Neural cell (in vitro differentiated cells): ENCODE results near the gene SLN.

Experiments used
- EP300 ChIP-seq: fragments of 450-650 bp; conservative IDR thresholded peaks from 2 replicates; pipeline ENCODE4 v1.6.1; 2014; ENCODE audit warnings: antibody characterized with exemption, mild to moderate bottlenecking, moderate library complexity; ENCODE audit not compliant: poor library complexity, severe bottlenecking
- EZH2 ChIP-seq: fragments of 200-600, 300-800 bp; shearing (Covaris generic), sonication (generic); IDR thresholded peaks from 2 replicates; pipeline ENCODE4 v1.6.1; 2014; ENCODE audit warnings: antibody characterized with exemption, low read length, borderline replicate concordance, mild to moderate bottlenecking; ENCODE audit not compliant: insufficient read depth, poor library complexity, severe bottlenecking
- MXI1 ChIP-seq: fragments of 450-650 bp; conservative IDR thresholded peaks from 2 replicates; pipeline ENCODE4 v1.6.1; 2014; ENCODE audit warnings: antibody characterized with exemption, mild to moderate bottlenecking; ENCODE audit not compliant: poor library complexity, severe bottlenecking
- POLR2AphosphoS5 ChIP-seq: IDR thresholded peaks from 2 replicates; pipeline ENCODE4 v1.6.1; 2012
- RAD21 ChIP-seq: fragments of 450-650 bp; conservative IDR thresholded peaks from 2 replicates; pipeline ENCODE4 v1.6.1; 2014; ENCODE audit warnings: antibody characterized with exemption, mild to moderate bottlenecking, moderate library complexity
- SMC3 ChIP-seq: fragments of 450-650 bp; conservative IDR thresholded peaks from 2 replicates; pipeline ENCODE4 v1.6.1; 2014; ENCODE audit warnings: antibody characterized with exemption, mild to moderate bottlenecking, moderate library complexity; ENCODE audit not compliant: poor library complexity
- TAF1 ChIP-seq: IDR thresholded peaks from 2 replicates; pipeline ENCODE4 v1.6.1; 2012; ENCODE audit warnings: low read depth
- TF ChIP-seq, protein P1 (sequence below): fragments of 450-650 bp; IDR thresholded peaks from 2 replicates; pipeline ENCODE4 v1.5.1; 2014; ENCODE audit warnings: antibody characterized with exemption, mild to moderate bottlenecking, moderate library complexity; ENCODE audit not compliant: poor library complexity, severe bottlenecking
- TF ChIP-seq, protein P2 (sequence below): IDR thresholded peaks from 2 replicates; pipeline ENCODE4 v1.6.1; 2012; ENCODE audit warnings: borderline replicate concordance

DNA sequence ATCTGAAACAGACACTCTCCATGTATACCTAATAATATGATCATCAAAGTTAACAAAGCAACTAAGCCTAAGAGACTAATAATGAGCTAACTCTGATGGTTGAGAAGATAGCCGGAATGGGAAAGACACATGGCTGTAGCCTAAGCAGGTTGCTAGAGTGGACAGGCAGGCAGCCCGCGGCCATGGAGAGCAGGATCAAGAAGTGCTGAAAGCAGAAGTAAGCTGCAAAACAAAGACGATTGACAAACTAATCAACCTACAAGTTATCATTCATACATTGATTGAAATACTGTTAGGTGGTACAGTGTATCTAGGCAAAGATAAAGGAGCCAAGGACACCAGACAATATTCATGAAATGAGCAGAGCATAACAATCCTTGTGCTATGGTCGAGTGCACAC, 29.3 kb downstream of the SLN start:
- TF ChIP-seq TAF1 (no peak), EP300 (no peak), SMC3 (no peak), RAD21 (no peak), POLR2AphosphoS5 (no peak), MXI1 (no peak), EZH2 (no peak)
- TF ChIP-seq, protein P1, sequence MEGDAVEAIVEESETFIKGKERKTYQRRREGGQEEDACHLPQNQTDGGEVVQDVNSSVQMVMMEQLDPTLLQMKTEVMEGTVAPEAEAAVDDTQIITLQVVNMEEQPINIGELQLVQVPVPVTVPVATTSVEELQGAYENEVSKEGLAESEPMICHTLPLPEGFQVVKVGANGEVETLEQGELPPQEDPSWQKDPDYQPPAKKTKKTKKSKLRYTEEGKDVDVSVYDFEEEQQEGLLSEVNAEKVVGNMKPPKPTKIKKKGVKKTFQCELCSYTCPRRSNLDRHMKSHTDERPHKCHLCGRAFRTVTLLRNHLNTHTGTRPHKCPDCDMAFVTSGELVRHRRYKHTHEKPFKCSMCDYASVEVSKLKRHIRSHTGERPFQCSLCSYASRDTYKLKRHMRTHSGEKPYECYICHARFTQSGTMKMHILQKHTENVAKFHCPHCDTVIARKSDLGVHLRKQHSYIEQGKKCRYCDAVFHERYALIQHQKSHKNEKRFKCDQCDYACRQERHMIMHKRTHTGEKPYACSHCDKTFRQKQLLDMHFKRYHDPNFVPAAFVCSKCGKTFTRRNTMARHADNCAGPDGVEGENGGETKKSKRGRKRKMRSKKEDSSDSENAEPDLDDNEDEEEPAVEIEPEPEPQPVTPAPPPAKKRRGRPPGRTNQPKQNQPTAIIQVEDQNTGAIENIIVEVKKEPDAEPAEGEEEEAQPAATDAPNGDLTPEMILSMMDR = no peak
- TF ChIP-seq, protein P2, sequence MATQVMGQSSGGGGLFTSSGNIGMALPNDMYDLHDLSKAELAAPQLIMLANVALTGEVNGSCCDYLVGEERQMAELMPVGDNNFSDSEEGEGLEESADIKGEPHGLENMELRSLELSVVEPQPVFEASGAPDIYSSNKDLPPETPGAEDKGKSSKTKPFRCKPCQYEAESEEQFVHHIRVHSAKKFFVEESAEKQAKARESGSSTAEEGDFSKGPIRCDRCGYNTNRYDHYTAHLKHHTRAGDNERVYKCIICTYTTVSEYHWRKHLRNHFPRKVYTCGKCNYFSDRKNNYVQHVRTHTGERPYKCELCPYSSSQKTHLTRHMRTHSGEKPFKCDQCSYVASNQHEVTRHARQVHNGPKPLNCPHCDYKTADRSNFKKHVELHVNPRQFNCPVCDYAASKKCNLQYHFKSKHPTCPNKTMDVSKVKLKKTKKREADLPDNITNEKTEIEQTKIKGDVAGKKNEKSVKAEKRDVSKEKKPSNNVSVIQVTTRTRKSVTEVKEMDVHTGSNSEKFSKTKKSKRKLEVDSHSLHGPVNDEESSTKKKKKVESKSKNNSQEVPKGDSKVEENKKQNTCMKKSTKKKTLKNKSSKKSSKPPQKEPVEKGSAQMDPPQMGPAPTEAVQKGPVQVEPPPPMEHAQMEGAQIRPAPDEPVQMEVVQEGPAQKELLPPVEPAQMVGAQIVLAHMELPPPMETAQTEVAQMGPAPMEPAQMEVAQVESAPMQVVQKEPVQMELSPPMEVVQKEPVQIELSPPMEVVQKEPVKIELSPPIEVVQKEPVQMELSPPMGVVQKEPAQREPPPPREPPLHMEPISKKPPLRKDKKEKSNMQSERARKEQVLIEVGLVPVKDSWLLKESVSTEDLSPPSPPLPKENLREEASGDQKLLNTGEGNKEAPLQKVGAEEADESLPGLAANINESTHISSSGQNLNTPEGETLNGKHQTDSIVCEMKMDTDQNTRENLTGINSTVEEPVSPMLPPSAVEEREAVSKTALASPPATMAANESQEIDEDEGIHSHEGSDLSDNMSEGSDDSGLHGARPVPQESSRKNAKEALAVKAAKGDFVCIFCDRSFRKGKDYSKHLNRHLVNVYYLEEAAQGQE = no peak
